Activated CD4-positive, alpha-beta T cell treated with anti-CD3 and anti-CD28 coated beads for 4 hours (primary cell): ENCODE results near the gene CCL11.

Source experiments
- DNase-seq, 2 donors: peaks; one replicate each; pipeline ENCODE4 v3.0.0-alpha.2; 2020

CCL11 gene

GRCh38 chr17:34285286-34285792, at the start of gene CCL11:
Gene CCL11, plus strand, starts transcription at chr17:34285742. Its CDS starts 67 bp downstream, at chr17:34285809.
- no peak for DNase-seq

- no peak for DNase-seq
Measured at GRCh38 chr17:34236281-34236892, 49.2 kb upstream of the CCL11 start.

DNA sequence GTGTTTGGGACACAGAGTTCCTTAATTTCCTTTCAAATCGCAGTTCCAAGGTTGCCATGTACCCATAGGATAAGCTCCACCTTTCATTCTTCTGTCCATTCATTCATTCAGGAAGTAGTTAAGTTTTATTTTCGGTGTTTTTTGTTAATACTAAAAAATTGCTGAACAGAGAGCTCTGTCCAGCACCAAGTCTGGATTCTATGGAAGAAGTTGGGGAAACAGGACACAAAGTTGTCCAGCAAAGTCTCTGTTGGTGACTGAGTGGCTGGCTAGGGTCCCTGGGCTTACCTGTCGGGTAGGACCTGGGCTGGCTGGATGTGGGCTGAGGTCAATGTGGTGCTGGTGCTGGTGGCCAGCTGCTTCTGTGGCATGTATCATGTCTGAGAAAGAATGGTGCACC, 48.1 kb upstream of the CCL11 start:
- DNase-seq: no peak

- no peak for DNase-seq
Measured at GRCh38 chr17:34241062-34241461, 44.5 kb upstream of the CCL11 start.

- DNase-seq: no peak
Measured at GRCh38 chr17:34242587-34243363, 42.8 kb upstream of the CCL11 start.

- no peak for DNase-seq
Measured at GRCh38 chr17:34243364-34244320, 41.9 kb upstream of the CCL11 start.

GRCh38 chr17:34245351-34245905, 40.1 kb upstream of the CCL11 start:
- no peak for DNase-seq

DNA sequence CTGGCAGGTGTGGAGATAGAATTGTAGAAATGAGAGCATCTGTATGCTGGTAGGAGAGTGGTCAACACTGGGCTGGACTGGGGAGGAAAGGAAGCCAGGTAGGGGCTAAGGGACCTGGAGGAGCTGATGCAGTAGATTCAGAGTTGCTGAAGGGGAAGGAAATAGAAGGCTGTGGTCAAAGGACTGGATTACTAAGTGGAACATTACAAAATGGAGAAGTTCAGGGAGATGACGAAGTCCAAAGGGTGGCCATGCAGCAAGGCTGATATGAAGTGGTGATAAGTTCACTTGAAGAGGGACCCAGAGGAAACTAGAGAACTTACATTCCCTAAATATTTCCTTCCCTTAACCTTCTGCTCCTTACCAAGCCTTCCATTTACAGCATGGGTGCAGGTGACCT, 39.1 kb upstream of the CCL11 start:
- no peak for DNase-seq

- DNase-seq: no peak
Measured at GRCh38 chr17:34246881-34247280, 38.7 kb upstream of the CCL11 start.

DNA sequence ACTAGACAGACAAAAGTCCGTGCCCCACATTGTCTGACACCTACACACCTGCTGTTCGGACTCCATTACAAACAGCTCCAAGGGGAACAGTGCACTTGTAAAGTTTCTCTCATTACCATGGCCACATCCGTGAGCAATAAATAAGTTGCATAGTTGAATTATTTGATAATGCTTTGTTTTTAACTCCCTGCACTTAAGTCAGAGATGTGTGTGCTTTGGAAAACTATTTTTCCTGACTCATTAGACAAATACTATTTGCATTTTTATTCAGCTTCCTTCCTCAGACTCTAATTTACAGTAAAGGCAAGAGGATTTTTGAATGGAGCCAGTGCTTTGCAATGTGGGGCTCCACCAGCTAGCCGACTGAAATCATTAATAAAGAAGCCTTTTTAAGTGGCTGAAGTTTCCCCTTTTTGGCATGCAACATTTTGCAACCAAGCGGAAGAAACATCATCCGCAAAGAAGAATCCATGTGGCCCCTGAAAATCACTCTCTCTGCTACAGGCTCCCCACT, 37.0 kb upstream of the CCL11 start:
- no peak for DNase-seq

DNA sequence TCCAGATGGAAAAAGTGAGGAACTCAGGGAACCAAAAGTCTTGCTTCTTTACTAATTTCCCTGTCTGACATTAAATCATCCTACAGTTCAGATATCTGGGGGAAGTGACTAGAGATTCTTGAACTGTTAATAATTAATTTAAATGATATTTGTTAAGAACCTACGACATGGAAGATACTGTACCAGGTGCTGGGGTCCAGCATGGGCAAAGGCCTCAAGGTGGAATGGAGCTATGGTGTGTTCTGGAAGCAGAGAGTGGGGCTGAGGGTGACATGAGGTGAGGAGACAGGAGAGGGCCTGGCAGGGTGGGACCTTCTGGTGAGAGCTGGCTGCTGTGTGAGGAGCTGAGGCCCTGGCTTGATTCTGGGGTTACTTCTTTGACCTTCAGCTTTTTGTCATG, 36.5 kb upstream of the CCL11 start:
- no peak for DNase-seq

DNA sequence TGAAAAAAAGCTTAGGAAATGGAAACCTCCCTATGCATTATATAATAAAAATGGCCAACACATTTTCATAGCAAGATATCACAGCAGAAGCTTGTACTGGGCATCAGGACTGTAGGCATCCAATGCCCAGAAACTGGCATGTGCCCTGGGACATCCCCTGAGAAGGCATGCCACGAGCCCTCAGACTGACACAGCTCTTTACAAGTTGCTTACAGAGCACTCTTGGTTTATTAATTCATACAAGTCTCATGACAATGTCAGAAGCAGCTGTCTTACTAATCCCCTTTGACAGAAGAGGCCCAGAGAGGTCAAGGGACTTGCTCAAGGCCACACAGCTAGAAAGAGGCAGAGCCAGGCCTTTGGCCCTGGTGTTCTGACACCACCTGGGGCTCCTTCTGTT, 36.1 kb upstream of the CCL11 start:
- DNase-seq: no peak

GRCh38 chr17:34251186-34251585, 34.4 kb upstream of the CCL11 start:
- DNase-seq: no peak

DNA sequence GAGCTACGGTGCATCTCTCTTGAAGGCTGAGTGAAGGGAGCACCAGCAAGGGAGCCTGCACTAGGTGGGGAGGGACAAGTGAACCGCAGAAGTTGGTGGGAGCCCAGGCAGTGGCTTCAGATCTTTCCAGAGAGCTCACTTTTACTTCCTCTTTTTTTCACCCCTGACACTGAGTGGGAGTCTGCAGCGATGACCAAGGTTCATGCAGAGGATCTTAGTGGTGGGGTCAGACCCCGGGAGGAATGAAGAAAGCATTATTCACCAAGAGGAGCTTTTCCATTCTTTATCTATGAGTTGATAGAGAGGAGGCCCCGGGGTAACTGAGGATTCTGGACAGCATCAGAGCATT, 33.5 kb upstream of the CCL11 start:
- no peak for DNase-seq

DNA sequence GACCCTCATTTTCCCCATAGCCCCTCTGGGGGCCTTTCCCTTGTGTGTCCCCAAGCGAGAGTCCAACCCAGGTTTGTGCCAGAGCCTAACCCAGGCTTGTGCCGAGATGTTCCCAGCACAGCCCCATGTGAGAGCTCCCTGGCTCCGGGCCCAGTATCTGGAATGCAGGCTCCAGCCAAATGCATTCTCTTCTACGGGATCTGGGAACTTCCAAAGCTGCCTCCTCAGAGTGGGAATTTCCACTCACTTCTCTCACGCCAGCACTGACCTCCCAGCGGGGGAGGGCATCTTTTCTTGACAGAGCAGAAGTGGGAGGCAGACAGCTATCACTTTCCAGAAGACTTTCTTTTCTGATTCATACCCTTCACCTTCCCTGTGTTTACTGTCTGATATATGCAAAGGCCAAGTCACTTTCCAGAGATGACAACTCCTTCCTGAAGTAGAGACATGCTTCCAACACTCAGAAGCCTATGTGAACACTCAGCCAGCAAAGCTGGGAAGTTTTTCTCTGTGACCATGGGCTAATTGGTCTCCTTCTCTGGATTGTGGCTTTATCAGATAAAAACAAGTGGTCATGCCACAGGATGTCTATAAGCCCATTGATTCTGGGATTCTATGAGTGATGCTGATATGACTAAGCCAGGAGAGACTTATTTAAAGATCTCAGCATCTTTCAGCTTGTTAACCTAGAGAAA, 33.0 kb upstream of the CCL11 start:
- no peak for DNase-seq

- DNase-seq: no peak
Measured at GRCh38 chr17:34253139-34253525, 32.4 kb upstream of the CCL11 start.

GRCh38 chr17:34254146-34254545, 31.4 kb upstream of the CCL11 start:
- DNase-seq: no peak

DNA sequence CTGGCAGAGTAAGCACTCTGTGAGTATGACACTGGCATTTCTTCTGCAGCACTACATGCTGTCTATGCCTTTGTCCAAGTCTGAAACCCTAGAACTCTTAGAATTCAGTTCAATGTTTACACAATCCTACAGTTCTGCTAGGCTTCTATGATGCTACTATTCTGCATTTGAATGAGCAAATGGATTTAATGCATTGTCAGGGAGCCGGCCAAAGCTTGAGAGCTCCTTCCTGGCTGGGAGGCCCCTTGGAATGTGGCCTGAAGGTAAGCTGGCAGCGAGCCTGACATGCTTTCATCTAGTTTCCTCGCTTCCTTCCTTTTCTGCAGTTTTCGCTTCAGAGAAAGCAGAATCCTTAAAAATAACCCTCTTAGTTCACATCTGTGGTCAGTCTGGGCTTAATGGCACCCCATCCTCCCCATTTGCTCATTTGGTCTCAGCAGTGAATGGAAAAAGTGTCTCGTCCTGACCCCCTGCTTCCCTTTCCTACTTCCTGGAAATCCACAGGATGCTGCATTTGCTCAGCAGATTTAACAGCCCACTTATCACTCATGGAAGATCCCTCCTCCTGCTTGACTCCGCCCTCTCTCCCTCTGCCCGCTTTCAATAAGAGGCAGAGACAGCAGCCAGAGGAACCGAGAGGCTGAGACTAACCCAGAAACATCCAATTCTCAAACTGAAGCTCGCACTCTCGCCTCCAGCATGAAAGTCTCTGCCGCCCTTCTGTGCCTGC, 30.7 kb upstream of the CCL11 start, which contains the start of gene CCL2:
Gene CCL2 (plus strand): TSS at position 635 of the 730 bp plus-strand sequence. CDS start 65 bp downstream, at position 700.
- DNase-seq: no peak

DNA sequence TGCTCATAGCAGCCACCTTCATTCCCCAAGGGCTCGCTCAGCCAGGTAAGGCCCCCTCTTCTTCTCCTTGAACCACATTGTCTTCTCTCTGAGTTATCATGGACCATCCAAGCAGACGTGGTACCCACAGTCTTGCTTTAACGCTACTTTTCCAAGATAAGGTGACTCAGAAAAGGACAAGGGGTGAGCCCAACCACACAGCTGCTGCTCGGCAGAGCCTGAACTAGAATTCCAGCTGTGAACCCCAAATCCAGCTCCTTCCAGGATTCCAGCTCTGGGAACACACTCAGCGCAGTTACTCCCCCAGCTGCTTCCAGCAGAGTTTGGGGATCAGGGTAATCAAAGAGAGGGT, 30.2 kb upstream of the CCL11 start:
- DNase-seq: no peak

DNA sequence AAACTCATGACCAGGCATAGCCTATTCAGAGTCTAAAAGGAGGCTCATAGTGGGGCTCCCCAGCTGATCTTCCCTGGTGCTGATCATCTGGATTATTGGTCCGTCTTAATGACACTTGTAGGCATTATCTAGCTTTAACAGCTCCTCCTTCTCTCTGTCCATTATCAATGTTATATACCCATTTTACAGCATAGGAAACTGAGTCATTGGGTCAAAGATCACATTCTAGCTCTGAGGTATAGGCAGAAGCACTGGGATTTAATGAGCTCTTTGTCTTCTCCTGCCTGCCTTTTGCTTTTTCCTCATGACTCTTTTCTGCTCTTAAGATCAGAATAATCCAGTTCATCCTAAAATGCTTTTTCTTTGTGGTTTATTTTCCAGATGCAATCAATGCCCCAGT, 29.7 kb upstream of the CCL11 start:
- DNase-seq: no peak

GRCh38 chr17:34257299-34257985, 28.1 kb upstream of the CCL11 start:
- no peak for DNase-seq
